ENCODE measurements around the gene LHX3.

DNA sequence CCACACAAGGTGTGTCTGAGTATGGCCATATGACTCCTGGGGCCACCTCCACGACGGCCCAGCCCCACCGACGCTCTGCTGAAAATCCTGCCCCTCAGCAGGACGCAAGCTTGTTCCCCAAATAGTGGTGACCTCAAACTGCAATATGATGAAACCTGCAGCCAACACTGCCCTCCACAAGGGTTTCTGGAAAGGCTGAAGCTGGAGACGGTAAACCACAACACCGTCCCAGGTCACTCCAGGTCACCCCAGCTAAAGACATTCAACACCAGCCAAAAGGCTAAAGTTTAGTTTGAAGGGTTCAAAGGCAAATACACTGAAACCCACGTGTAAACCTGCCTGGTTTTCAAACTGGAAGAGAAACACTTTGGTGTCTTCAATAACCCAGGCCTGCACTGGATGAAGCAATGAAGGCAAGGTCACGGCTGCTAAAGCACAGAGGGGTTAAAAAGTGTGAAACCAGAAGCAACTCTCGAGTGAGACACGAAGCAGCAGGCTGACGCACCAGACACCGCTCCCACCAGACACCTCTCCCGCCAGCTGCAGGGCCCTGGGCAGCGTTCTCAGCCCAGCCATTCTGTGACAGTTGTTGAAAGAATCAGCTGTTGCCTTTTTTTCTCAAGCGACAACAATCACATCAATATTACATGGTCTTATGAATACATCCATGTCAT lies 1.8 kb upstream of the LHX3 start:
- TF ChIP-seq CSDC2 (CRISPR knock-in tag; IDR thresholded peaks at IDR 0.05) = no peak
- TF ChIP-seq, protein P1, sequence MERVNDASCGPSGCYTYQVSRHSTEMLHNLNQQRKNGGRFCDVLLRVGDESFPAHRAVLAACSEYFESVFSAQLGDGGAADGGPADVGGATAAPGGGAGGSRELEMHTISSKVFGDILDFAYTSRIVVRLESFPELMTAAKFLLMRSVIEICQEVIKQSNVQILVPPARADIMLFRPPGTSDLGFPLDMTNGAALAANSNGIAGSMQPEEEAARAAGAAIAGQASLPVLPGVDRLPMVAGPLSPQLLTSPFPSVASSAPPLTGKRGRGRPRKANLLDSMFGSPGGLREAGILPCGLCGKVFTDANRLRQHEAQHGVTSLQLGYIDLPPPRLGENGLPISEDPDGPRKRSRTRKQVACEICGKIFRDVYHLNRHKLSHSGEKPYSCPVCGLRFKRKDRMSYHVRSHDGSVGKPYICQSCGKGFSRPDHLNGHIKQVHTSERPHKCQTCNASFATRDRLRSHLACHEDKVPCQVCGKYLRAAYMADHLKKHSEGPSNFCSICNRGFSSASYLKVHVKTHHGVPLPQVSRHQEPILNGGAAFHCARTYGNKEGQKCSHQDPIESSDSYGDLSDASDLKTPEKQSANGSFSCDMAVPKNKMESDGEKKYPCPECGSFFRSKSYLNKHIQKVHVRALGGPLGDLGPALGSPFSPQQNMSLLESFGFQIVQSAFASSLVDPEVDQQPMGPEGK (CRISPR knock-in tag; IDR thresholded peaks at IDR 0.05; ENCODE audit: borderline replicate concordance) = no peak
- TF ChIP-seq OSR1 (CRISPR knock-in tag; IDR thresholded peaks at IDR 0.05) = no peak
- TF ChIP-seq, protein P2, sequence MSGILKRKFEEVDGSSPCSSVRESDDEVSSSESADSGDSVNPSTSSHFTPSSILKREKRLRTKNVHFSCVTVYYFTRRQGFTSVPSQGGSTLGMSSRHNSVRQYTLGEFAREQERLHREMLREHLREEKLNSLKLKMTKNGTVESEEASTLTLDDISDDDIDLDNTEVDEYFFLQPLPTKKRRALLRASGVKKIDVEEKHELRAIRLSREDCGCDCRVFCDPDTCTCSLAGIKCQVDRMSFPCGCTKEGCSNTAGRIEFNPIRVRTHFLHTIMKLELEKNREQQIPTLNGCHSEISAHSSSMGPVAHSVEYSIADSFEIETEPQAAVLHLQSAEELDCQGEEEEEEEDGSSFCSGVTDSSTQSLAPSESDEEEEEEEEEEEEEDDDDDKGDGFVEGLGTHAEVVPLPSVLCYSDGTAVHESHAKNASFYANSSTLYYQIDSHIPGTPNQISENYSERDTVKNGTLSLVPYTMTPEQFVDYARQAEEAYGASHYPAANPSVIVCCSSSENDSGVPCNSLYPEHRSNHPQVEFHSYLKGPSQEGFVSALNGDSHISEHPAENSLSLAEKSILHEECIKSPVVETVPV (CRISPR knock-in tag; IDR thresholded peaks at IDR 0.05) = no peak
- TF ChIP-seq, protein P3, sequence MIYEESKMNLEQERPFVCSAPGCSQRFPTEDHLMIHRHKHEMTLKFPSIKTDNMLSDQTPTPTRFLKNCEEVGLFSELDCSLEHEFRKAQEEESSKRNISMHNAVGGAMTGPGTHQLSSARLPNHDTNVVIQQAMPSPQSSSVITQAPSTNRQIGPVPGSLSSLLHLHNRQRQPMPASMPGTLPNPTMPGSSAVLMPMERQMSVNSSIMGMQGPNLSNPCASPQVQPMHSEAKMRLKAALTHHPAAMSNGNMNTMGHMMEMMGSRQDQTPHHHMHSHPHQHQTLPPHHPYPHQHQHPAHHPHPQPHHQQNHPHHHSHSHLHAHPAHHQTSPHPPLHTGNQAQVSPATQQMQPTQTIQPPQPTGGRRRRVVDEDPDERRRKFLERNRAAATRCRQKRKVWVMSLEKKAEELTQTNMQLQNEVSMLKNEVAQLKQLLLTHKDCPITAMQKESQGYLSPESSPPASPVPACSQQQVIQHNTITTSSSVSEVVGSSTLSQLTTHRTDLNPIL (CRISPR knock-in tag; IDR thresholded peaks at IDR 0.05; ENCODE audit: low read depth) = no peak
